CD4-positive, alpha-beta T cell treated with Interleukin-6 at 100 ng/mL for 8 hours (primary cell): ENCODE data around the gene LEP.

ENCODE experiments used
- DNase-seq: peaks from one replicate; pipeline ENCODE4 v3.0.0-alpha.2; 2020; ENCODE audit warnings: mixed read lengths, low spot score

The LEP gene

GRCh38 chr7:128240696-128241386, at the start of gene LEP:
Gene LEP (plus strand): TSS chr7:128241278. CDS start chr7:128252019, 10,741 bp downstream.
- no peak for DNase-seq

- no peak for DNase-seq
Measured at GRCh38 chr7:128192497-128193142, 48.5 kb upstream of the LEP start.

GRCh38 chr7:128194533-128195282, 46.4 kb upstream of the LEP start:
- DNase-seq = no peak

GRCh38 chr7:128197589-128197988, 43.5 kb upstream of the LEP start:
- DNase-seq = no peak

GRCh38 chr7:128197989-128198580, 43.0 kb upstream of the LEP start:
- no peak for DNase-seq

GRCh38 chr7:128200376-128200775, 40.7 kb upstream of the LEP start:
- DNase-seq = no peak

GRCh38 chr7:128201067-128201689, 39.9 kb upstream of the LEP start:
- DNase-seq = no peak

- DNase-seq = no peak
Measured at GRCh38 chr7:128201690-128202085, 39.4 kb upstream of the LEP start.

GRCh38 chr7:128202287-128202957, 38.7 kb upstream of the LEP start:
- DNase-seq = no peak

GRCh38 chr7:128203047-128203491, 38.0 kb upstream of the LEP start:
- no peak for DNase-seq

GRCh38 chr7:128203710-128204214, 37.3 kb upstream of the LEP start:
- DNase-seq = no peak

- DNase-seq = no peak
Measured at GRCh38 chr7:128204455-128204854, 36.6 kb upstream of the LEP start.

GRCh38 chr7:128205068-128205467, 36.0 kb upstream of the LEP start:
- no peak for DNase-seq

- no peak for DNase-seq
Measured at GRCh38 chr7:128206017-128206746, 34.9 kb upstream of the LEP start.

GRCh38 chr7:128206747-128207500, 34.2 kb upstream of the LEP start:
- DNase-seq = no peak

- DNase-seq = no peak
Measured at GRCh38 chr7:128207609-128208008, 33.5 kb upstream of the LEP start.

GRCh38 chr7:128209229-128210035, 31.6 kb upstream of the LEP start:
- peak; percentile 59 for DNase-seq

- no peak for DNase-seq
Measured at GRCh38 chr7:128210036-128210347, 31.1 kb upstream of the LEP start.
